ENCODE measurements around the gene CELF4.
A peak's percentile ranks its signal among the peaks of the same experiment; 100 is the strongest.

Gene CELF4

GRCh38 chr18:37348729-37349128 is 216.9 kb downstream of the CELF4 start:
- DNase-seq (ENCODE audit: low read depth) = no peak

GRCh38 chr18:37346048-37346447 is 219.6 kb downstream of the CELF4 start:
- DNase-seq (ENCODE audit: low read depth) = no peak

GRCh38 chr18:37343542-37343851 is 222.1 kb downstream of the CELF4 start:
- DNase-seq (ENCODE audit: low read depth) = no peak

GRCh38 chr18:37341473-37342086 is 224.0 kb downstream of the CELF4 start:
- DNase-seq (ENCODE audit: low read depth) = no peak

- no peak for DNase-seq (ENCODE audit: low read depth)
Measured at GRCh38 chr18:37341016-37341415, 224.6 kb downstream of the CELF4 start.

- no peak for DNase-seq (ENCODE audit: low read depth)
Measured at GRCh38 chr18:37339701-37340215, 225.8 kb downstream of the CELF4 start.

GRCh38 chr18:37336568-37337285 is 228.9 kb downstream of the CELF4 start:
- no peak for DNase-seq (ENCODE audit: low read depth)

GRCh38 chr18:37335409-37335736 is 230.2 kb downstream of the CELF4 start:
- no peak for DNase-seq (ENCODE audit: low read depth)

- DNase-seq (ENCODE audit: low read depth) = peak; percentile 15
Measured at GRCh38 chr18:37334631-37335408, 230.8 kb downstream of the CELF4 start.

GRCh38 chr18:37332628-37333420 is 232.8 kb downstream of the CELF4 start:
- DNase-seq (ENCODE audit: low read depth) = no peak

GRCh38 chr18:37332219-37332618 is 233.4 kb downstream of the CELF4 start:
- no peak for DNase-seq (ENCODE audit: low read depth)

- DNase-seq (ENCODE audit: low read depth) = no peak
Measured at GRCh38 chr18:37330173-37330572, 235.4 kb downstream of the CELF4 start.

GRCh38 chr18:37328946-37329719 is 236.5 kb downstream of the CELF4 start:
- no peak for DNase-seq (ENCODE audit: low read depth)

- DNase-seq (ENCODE audit: low read depth) = no peak
Measured at GRCh38 chr18:37327063-37327577, 238.5 kb downstream of the CELF4 start.

- DNase-seq (ENCODE audit: low read depth) = peak; percentile 45
Measured at GRCh38 chr18:37322492-37323035, 243.0 kb downstream of the CELF4 start.

- no peak for DNase-seq (ENCODE audit: low read depth)
Measured at GRCh38 chr18:37321582-37322491, 243.8 kb downstream of the CELF4 start.

GRCh38 chr18:37320317-37320716 is 245.3 kb downstream of the CELF4 start:
- DNase-seq (ENCODE audit: low read depth) = no peak

- DNase-seq (ENCODE audit: low read depth) = no peak
Measured at GRCh38 chr18:37318360-37319355, 246.9 kb downstream of the CELF4 start.

- DNase-seq (ENCODE audit: low read depth) = no peak
Measured at GRCh38 chr18:37317486-37317885, 248.1 kb downstream of the CELF4 start.
